CD14-positive monocyte (primary cell): ENCODE measurements around the gene FAM168B. TPM values are rescaled to one million over a fixed set of nuclear protein-coding genes. Genes with fewer than 3 reads are reported as not detected.
A peak's percentile ranks its signal among the peaks of the same experiment; 100 is the strongest.

Experiments
- DNase-seq, 3 donors: peaks; one replicate each; pipeline ENCODE4 v3.0.0-alpha.2; 2011 to 2022
- H2AFZ ChIP-seq: 2 replicates; pipeline ENCODE4 v1.6.0; 2012; ENCODE audit warnings: mild to moderate bottlenecking, low read depth, low read length, inconsistent platforms; ENCODE audit not compliant: insufficient read depth, poor library complexity, severe bottlenecking
- H3K27ac ChIP-seq, 2 donors: 1 replicate in 1 of 2; 2 replicates in 1 of 2; pipeline ENCODE4 v1.5.1; 2012 to 2013; ENCODE audit warnings: low read length in 2 of 2, control low read depth in 1 of 2, inconsistent platforms in 1 of 2, low read depth in 1 of 2, mild to moderate bottlenecking in 1 of 2
- H3K27me3 ChIP-seq, 2 donors: one replicate each; pipeline versions ENCODE4 v1.6.0 to v1.6.1; 2011 to 2013; ENCODE audit warnings: low read length in 2 of 2; ENCODE audit not compliant: control insufficient read depth in 2 of 2, insufficient read depth in 2 of 2
- H3K36me3 ChIP-seq, 2 donors: replicated peaks in 1 of 2; 1 replicate in 1 of 2; 2 replicates in 1 of 2; pipeline versions ENCODE4 v1.5.1 to v1.6.1; 2012 to 2013; ENCODE audit warnings: low read length in 2 of 2, control low read depth in 1 of 2, inconsistent platforms in 1 of 2, mild to moderate bottlenecking in 1 of 2; ENCODE audit not compliant: insufficient read depth in 2 of 2, control insufficient read depth in 1 of 2
- H3K4me1 ChIP-seq, 2 donors: 1 replicate in 1 of 2; 2 replicates in 1 of 2; pipeline versions ENCODE4 v1.5.1 to v1.6.1; 2012 to 2013; ENCODE audit warnings: low read length in 2 of 2, control low read depth in 1 of 2, inconsistent platforms in 1 of 2, mild to moderate bottlenecking in 1 of 2, moderate library complexity in 1 of 2; ENCODE audit not compliant: insufficient read depth in 2 of 2, control insufficient read depth in 1 of 2
- H3K4me2 ChIP-seq: replicated peaks from 2 replicates; pipeline ENCODE3; 2012; ENCODE audit warnings: low read length, moderate library complexity, mild to moderate bottlenecking; ENCODE audit not compliant: poor library complexity, severe bottlenecking; ENCODE audit errors: extremely low read depth
- H3K4me3 ChIP-seq, 3 experiments: fragments of 200-600 bp in 1 of 3; sonication (generic) in 1 of 3; replicated peaks in 1 of 3; 1 replicate in 2 of 3; 2 replicates in 1 of 3; pipeline ENCODE4 v1.5.1; 2011 to 2013; ENCODE audit warnings: low read length in 3 of 3, mild to moderate bottlenecking in 3 of 3, control low read depth in 2 of 3, low read depth in 2 of 3, inconsistent platforms in 1 of 3, moderate library complexity in 1 of 3
- H3K79me2 ChIP-seq: 2 replicates; pipeline ENCODE4 v1.6.0; 2012; ENCODE audit warnings: mild to moderate bottlenecking, control low read depth, inconsistent platforms, low read length, moderate library complexity; ENCODE audit not compliant: insufficient read depth
- H3K9ac ChIP-seq: 2 replicates; pipeline ENCODE4 v1.6.0; 2017; ENCODE audit warnings: low read length, mild to moderate bottlenecking; ENCODE audit not compliant: insufficient read depth, poor library complexity, severe bottlenecking
- H3K9me3 ChIP-seq, 2 donors: replicated peaks in 1 of 2; 1 replicate in 1 of 2; 2 replicates in 1 of 2; pipeline versions ENCODE4 v1.5.1 to v1.6.1; 2012 to 2013; ENCODE audit warnings: low read length in 2 of 2, control low read depth in 1 of 2; ENCODE audit not compliant: control insufficient read depth in 1 of 2, insufficient read depth in 1 of 2
- H4K20me1 ChIP-seq: 2 replicates; pipeline ENCODE4 v1.6.0; 2012; ENCODE audit warnings: mild to moderate bottlenecking, low read length, control low read depth, moderate library complexity; ENCODE audit not compliant: insufficient read depth
- H3K27ac Mint-ChIP-seq, 7 donors: one replicate each; pipeline ENCODE4 v1.8.0; 2020; ENCODE audit warnings: mild to moderate bottlenecking in 7 of 7, mixed read lengths in 7 of 7, moderate library complexity in 6 of 7, inconsistent platforms in 2 of 7
- H3K27me3 Mint-ChIP-seq, 3 donors: one replicate each; pipeline ENCODE4 v1.8.0; 2021 to 2022; ENCODE audit warnings: low read depth in 3 of 3, mild to moderate bottlenecking in 3 of 3, mixed read lengths in 3 of 3, moderate library complexity in 3 of 3, inconsistent platforms in 1 of 3
- H3K36me3 Mint-ChIP-seq, 2 donors: one replicate each; pipeline ENCODE4 v1.8.0; 2020; ENCODE audit warnings: mixed read lengths in 2 of 2, inconsistent platforms in 1 of 2, mild to moderate bottlenecking in 1 of 2
- H3K4me1 Mint-ChIP-seq: one replicate; pipeline ENCODE4 v1.8.0; 2020; ENCODE audit warnings: mild to moderate bottlenecking, mixed read lengths
- H3K4me3 Mint-ChIP-seq, 2 donors: one replicate each; pipeline ENCODE4 v1.8.0; 2020; ENCODE audit warnings: mild to moderate bottlenecking in 2 of 2, mixed read lengths in 2 of 2, moderate library complexity in 1 of 2
- H3K9me3 Mint-ChIP-seq, 7 donors: one replicate each; pipeline ENCODE4 v1.8.0; 2020 to 2022; ENCODE audit warnings: mixed read lengths in 7 of 7, mild to moderate bottlenecking in 6 of 7, moderate library complexity in 6 of 7, inconsistent platforms in 2 of 7
- CTCF ChIP-seq: fragments of 200-600 bp; IDR thresholded peaks from one replicate; pipeline ENCODE4 v1.8.0; 2022; ENCODE audit warnings: antibody characterized with exemption, mild to moderate bottlenecking
- WGBS: methylation state at CpG from one replicate; pipeline ENCODE4 v1.1.5; 2013; ENCODE audit warnings: missing lambda C conversion rate; ENCODE audit not compliant: insufficient coverage; 5-methylcytosine and 5-hydroxymethylcytosine counted together
- intact Hi-C, 2 donors: fragments of 100-400 bp; cut with micrococcal nuclease; formaldehyde crosslinking; loops; one replicate each; pipeline versions ENCODE4 v1.15.0 to v1.15.1; 2023
- polyA plus RNA-seq, 3 donors: library from polyadenylated mRNA; depleted of rRNA in 1 of 3; unstranded in 2 of 3; stranded (reverse) in 1 of 3; fragments of 300-500 nt in 2 of 3; fragments of >200 nt in 1 of 3; fragmentation: Illumina TruSeq in 2 of 3; gene quantifications; 1 replicate in 2 of 3; 2 replicates in 1 of 3; pipeline ENCODE4 v1.2.3, GENCODE V29; 2012 to 2021

FAM168B gene
- polyA plus RNA-seq, 3 donors = 20.5 to 33.2 (median 22.6) TPM

GRCh38 chr2:131058214-131058843 lies 34.9 kb downstream of the FAM168B start:
- no peaks in the 10 kb centered on the region for H3K27me3 Mint-ChIP-seq
- 97% methylated on average over 4 of the region's 8 CpGs for WGBS
- TF ChIP-seq CTCF = no peak
- DNase-seq = no peak
- no peaks in the 10 kb centered on the region for H3K27me3 ChIP-seq
- H3K4me3 ChIP-seq = no peak overlapping the region
- H3K9ac ChIP-seq = no peak overlapping the region
- intact Hi-C loops = no loop called here
- H3K4me1 Mint-ChIP-seq = no peaks in the 10 kb centered on the region
- H3K27ac ChIP-seq = no peak overlapping the region
- peaks cover 68 to 94% of the 10 kb centered on the region in 2 donors for H3K36me3 ChIP-seq
- peaks cover 0 to 2% (median 0%) of the 10 kb centered on the region in 7 donors for H3K9me3 Mint-ChIP-seq
- no peak overlapping the region for H2AFZ ChIP-seq
- H3K4me3 Mint-ChIP-seq = no peak overlapping the region
- H3K27ac Mint-ChIP-seq = peak overlapping the region in 2 of 7 donors; percentile 24 to 25
- H3K4me1 ChIP-seq = no peaks in the 10 kb centered on the region
- H3K79me2 ChIP-seq = peaks cover 73% of the 10 kb centered on the region
- H3K36me3 Mint-ChIP-seq = peaks cover 70 to 94% of the 10 kb centered on the region in 2 donors
- no peak overlapping the region for H3K4me2 ChIP-seq
- no peaks in the 10 kb centered on the region for H3K9me3 ChIP-seq
- H4K20me1 ChIP-seq = peaks cover 95% of the 10 kb centered on the region

- peaks cover 0 to 2% (median 0%) of the 10 kb centered on the region in 3 donors for H3K27me3 Mint-ChIP-seq
- H3K9ac ChIP-seq = no peak overlapping the region
- H3K27ac Mint-ChIP-seq = peak overlapping the region in 2 of 7 donors; percentile 31 to 77
- no peak overlapping the region for H2AFZ ChIP-seq
- DNase-seq = no peak
- peaks cover 59% of the 10 kb centered on the region for H3K79me2 ChIP-seq
- no peaks in the 10 kb centered on the region for H3K9me3 ChIP-seq
- H3K4me1 ChIP-seq = no peaks in the 10 kb centered on the region
- H3K4me1 Mint-ChIP-seq = no peaks in the 10 kb centered on the region
- no peak overlapping the region for H3K4me2 ChIP-seq
- H3K36me3 ChIP-seq = peaks cover 73 to 94% of the 10 kb centered on the region in 2 donors
- peaks cover 96% of the 10 kb centered on the region for H4K20me1 ChIP-seq
- no peak overlapping the region for H3K4me3 Mint-ChIP-seq
- H3K27me3 ChIP-seq = no peaks in the 10 kb centered on the region
- no peak for TF ChIP-seq CTCF
- intact Hi-C loops = no loop called here
- H3K4me3 ChIP-seq = no peak overlapping the region
- peaks cover 0 to 1% (median 0%) of the 10 kb centered on the region in 7 donors for H3K9me3 Mint-ChIP-seq
- H3K36me3 Mint-ChIP-seq = peaks cover 77 to 97% of the 10 kb centered on the region in 2 donors
- no CpG with 5 or more reads among the region's 4 CpGs for WGBS
- no peak overlapping the region for H3K27ac ChIP-seq
These were observed 36.4 kb downstream of the FAM168B start for GRCh38 chr2:131056932-131057287.
